Measurements from ENCODE around the gene CDHR3. TPM values are rescaled to one million over a fixed set of nuclear protein-coding genes. Genes with fewer than 3 reads are reported as not detected.
A peak's percentile ranks its signal among the peaks of the same experiment; 100 is the strongest.

The CDHR3 gene
- total and polyA plus RNA-seq, 9 of the 15 experiments (the other 6 are each of a cell fraction or from before 2014, with no cell fraction given): 0.03 to 0.66 (median 0.24) TPM; not detected in 1

DNA sequence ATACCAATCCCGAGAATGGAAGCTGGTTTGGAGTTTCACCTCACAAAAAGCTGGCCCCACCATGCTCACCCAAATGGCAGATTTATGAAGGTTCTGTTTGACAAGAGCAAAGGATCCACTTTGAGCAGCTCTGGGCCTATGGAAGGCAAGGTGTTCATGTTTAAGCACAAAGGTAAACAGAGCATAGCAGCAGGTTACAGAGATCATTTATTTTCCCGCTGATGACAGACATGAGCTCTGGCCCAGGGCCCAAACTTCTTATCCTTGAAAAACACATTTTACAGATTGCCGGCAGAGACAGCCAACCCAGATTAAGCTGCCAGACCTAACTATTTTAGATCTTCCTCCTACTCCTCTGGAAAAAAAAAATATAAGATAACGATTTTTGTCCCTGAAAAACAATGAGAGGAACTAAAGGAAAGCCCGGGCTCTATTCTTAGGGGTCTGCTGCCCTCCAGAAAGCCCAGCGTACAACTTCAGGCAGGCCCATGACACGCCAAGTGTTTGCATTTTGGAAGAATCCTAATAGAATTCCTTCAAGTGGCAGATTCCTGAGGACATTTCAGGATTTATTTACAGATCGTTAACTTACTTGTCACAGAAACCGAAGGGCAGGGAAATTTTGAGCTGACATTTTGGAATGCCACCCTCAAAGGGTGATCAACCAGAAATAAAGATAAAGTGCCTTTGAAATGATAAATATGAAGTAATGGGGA lies 109.1 kb downstream of the CDHR3 start (continued):
- TF ChIP-seq TFE3 (CRISPR knock-in tag; IDR thresholded peaks at IDR 0.05) (no peak), SRF (CRISPR knock-in tag; IDR thresholded peaks at IDR 0.05) (no peak), RFX1 (IDR thresholded peaks at IDR 0.05) (no peak), KLF10 (CRISPR knock-in tag; IDR thresholded peaks at IDR 0.05) (no peak), TCF3 (CRISPR knock-in tag; IDR thresholded peaks at IDR 0.05) (peak; percentile 98), BCOR (IDR thresholded peaks at IDR 0.05) (peak; percentile 88), RNF219 (CRISPR knock-in tag; IDR thresholded peaks at IDR 0.05) (no peak), ZC3H8 (IDR thresholded peaks at IDR 0.05) (no peak), TEAD1 (CRISPR knock-in tag; IDR thresholded peaks at IDR 0.05) (peak in 1 of 2 experiments; percentile 87; a peak in 2 of 4 replicates), ZNF449 (CRISPR knock-in tag; IDR thresholded peaks at IDR 0.05) (peak; percentile 74; the same call in 1 of the 2 replicates), MTA2 (IDR thresholded peaks at IDR 0.05; ENCODE audit: low read depth) (peak; percentile 97), RAD21 (CRISPR knock-in tag; conservative IDR thresholded peaks at IDR 0.05 in 1 of 2, IDR thresholded peaks at IDR 0.05 in 1 of 2) (peak; percentile 2 to 18; a peak in 1 of 4 replicates), ZNF24 (IDR thresholded peaks at IDR 0.05) (peak; percentile 59; the same call in 1 of the 2 replicates), ZBTB9 (CRISPR knock-in tag; IDR thresholded peaks at IDR 0.05) (peak; percentile 47; the same call in 1 of the 2 replicates), CBFA2T2 (conservative IDR thresholded peaks at IDR 0.05) (peak; percentile 95), SIX5 (IDR thresholded peaks at IDR 0.05; ENCODE audit: borderline replicate concordance in 1 of 2, insufficient read depth in 1 of 2, low read depth in 1 of 2, low read length in 2 of 2) (no peak), NFE2L1 (tag; IDR thresholded peaks at IDR 0.05; ENCODE audit: borderline replicate concordance, low read depth) (no peak), CREM (IDR thresholded peaks at IDR 0.05; ENCODE audit: low read depth) (peak; percentile 57; the same call in 1 of the 2 replicates)
- TF ChIP-seq, protein P1, sequence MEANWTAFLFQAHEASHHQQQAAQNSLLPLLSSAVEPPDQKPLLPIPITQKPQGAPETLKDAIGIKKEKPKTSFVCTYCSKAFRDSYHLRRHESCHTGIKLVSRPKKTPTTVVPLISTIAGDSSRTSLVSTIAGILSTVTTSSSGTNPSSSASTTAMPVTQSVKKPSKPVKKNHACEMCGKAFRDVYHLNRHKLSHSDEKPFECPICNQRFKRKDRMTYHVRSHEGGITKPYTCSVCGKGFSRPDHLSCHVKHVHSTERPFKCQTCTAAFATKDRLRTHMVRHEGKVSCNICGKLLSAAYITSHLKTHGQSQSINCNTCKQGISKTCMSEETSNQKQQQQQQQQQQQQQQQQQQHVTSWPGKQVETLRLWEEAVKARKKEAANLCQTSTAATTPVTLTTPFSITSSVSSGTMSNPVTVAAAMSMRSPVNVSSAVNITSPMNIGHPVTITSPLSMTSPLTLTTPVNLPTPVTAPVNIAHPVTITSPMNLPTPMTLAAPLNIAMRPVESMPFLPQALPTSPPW (CRISPR knock-in tag; IDR thresholded peaks at IDR 0.05): peak; percentile 72

All from K562 (cell line).